ENCODE results near the gene LGR5.

GRCh38 chr12:71456316-71456715 lies 16.7 kb downstream of the LGR5 start:
- TF ChIP-seq POLR2A (IDR thresholded peaks at IDR 0.05; ENCODE audit: insufficient read depth in 1 of 2, low read depth in 2 of 2, low read length in 2 of 2), result no peak
- TF ChIP-seq CTCF (CRISPR knock-in tag; IDR thresholded peaks at IDR 0.05), result no peak
- no peak for TF ChIP-seq ZFP82 (CRISPR knock-in tag; IDR thresholded peaks at IDR 0.05; ENCODE audit: borderline replicate concordance)
- no peak for TF ChIP-seq AKNA (CRISPR knock-in tag; IDR thresholded peaks at IDR 0.05; ENCODE audit: borderline replicate concordance)
- TF ChIP-seq ZGPAT (CRISPR knock-in tag; IDR thresholded peaks at IDR 0.05), result no peak
- no peak for TF ChIP-seq ARNT (IDR thresholded peaks at IDR 0.05)
- no peak for TF ChIP-seq CEBPZ (IDR thresholded peaks at IDR 0.05; ENCODE audit: low read length)
- no peak for TF ChIP-seq EP300 (IDR thresholded peaks at IDR 0.05; ENCODE audit: low read depth in 2 of 2, low read length in 2 of 2)
- TF ChIP-seq EP300 (CRISPR knock-in tag; IDR thresholded peaks at IDR 0.05; ENCODE audit: borderline replicate concordance), result no peak
- no peak for TF ChIP-seq ZNF354B (CRISPR knock-in tag; IDR thresholded peaks at IDR 0.05)
- TF ChIP-seq ZNF136 (CRISPR knock-in tag; IDR thresholded peaks at IDR 0.05; ENCODE audit: low read depth), result no peak
- no peak for TF ChIP-seq ZNF335 (CRISPR knock-in tag; IDR thresholded peaks at IDR 0.05)
- no peak for TF ChIP-seq USF2 (IDR thresholded peaks at IDR 0.05; ENCODE audit: low read depth, low read length)
- TF ChIP-seq USF2 (CRISPR knock-in tag; IDR thresholded peaks at IDR 0.05; ENCODE audit: borderline replicate concordance), result no peak
